Mesendoderm (in vitro differentiated cells): ENCODE measurements around the gene TET2.

ENCODE experiments used
- DNase-seq: peaks from one replicate; pipeline ENCODE4 v3.0.0; 2013
- H2AK5ac ChIP-seq: 2 replicates; pipeline ENCODE4 v1.6.1; 2013; ENCODE audit warnings: low read length, inconsistent platforms
- H2BK120ac ChIP-seq: 2 replicates; pipeline ENCODE4 v1.6.1; 2013; ENCODE audit warnings: low read depth, mild to moderate bottlenecking, low read length, moderate library complexity, mixed read lengths
- H2BK15ac ChIP-seq: replicated peaks from 2 replicates; pipeline ENCODE4 v1.6.1; 2013; ENCODE audit warnings: low read depth, mild to moderate bottlenecking, moderate library complexity
- H2BK5ac ChIP-seq: 2 replicates; pipeline ENCODE4 v1.6.1; 2013; ENCODE audit warnings: low read length, inconsistent platforms
- H3K18ac ChIP-seq: 2 replicates; pipeline ENCODE4 v1.6.1; 2013; ENCODE audit warnings: mild to moderate bottlenecking, low read length, mixed read lengths
- H3K23ac ChIP-seq: one replicate; pipeline ENCODE4 v1.6.1; 2013; ENCODE audit warnings: low read length
- H3K27ac ChIP-seq: 2 replicates; pipeline ENCODE4 v1.5.1; 2013; ENCODE audit warnings: low read depth, mild to moderate bottlenecking, inconsistent platforms, low read length, moderate library complexity
- H3K27me3 ChIP-seq: 2 replicates; pipeline ENCODE4 v1.6.1; 2013; ENCODE audit warnings: low read length, control low read depth, mild to moderate bottlenecking, inconsistent platforms; ENCODE audit not compliant: insufficient read depth, poor library complexity
- H3K36me3 ChIP-seq: 2 replicates; pipeline ENCODE4 v1.6.1; 2013; ENCODE audit warnings: low read length, inconsistent platforms; ENCODE audit not compliant: control insufficient read depth, insufficient read depth
- H3K4ac ChIP-seq: one replicate; pipeline ENCODE4 v1.6.1; 2013; ENCODE audit warnings: low read depth, mild to moderate bottlenecking, low read length, moderate library complexity
- H3K4me1 ChIP-seq: 2 replicates; pipeline ENCODE4 v1.6.1; 2013; ENCODE audit warnings: low read depth, low read length, inconsistent platforms; ENCODE audit not compliant: control insufficient read depth
- H3K4me2 ChIP-seq: 2 replicates; pipeline ENCODE4 v1.6.1; 2013; ENCODE audit warnings: low read length
- H3K4me3 ChIP-seq: 2 replicates; pipeline ENCODE4 v1.5.1; 2013; ENCODE audit warnings: mild to moderate bottlenecking, low read length
- H3K56ac ChIP-seq: one replicate; pipeline ENCODE4 v1.6.1; 2013; ENCODE audit warnings: low read length
- H3K79me1 ChIP-seq: 2 replicates; pipeline ENCODE4 v1.6.1; 2013; ENCODE audit warnings: low read length, inconsistent platforms
- H3K79me2 ChIP-seq: 2 replicates; pipeline ENCODE4 v1.6.1; 2013; ENCODE audit warnings: mild to moderate bottlenecking, low read length; ENCODE audit not compliant: control insufficient read depth, insufficient read depth
- H3K9ac ChIP-seq: 2 replicates; pipeline ENCODE4 v1.6.1; 2013; ENCODE audit warnings: low read length, inconsistent platforms
- H4K5ac ChIP-seq: one replicate; pipeline ENCODE4 v1.6.1; 2013; ENCODE audit warnings: low read length
- H4K8ac ChIP-seq: one replicate; pipeline ENCODE4 v1.6.1; 2013; ENCODE audit warnings: low read depth, mild to moderate bottlenecking, control low read depth, low read length, moderate library complexity
- WGBS: extraction: QIAGEN DNeasy Blood & Tissue Kit; methylation state at CpG from one replicate; pipeline ENCODE4 v1.1.7; 2013; ENCODE audit warnings: low lambda C conversion rate, missing lambda C conversion rate; ENCODE audit not compliant: insufficient coverage; ENCODE audit errors: extremely low coverage; 5-methylcytosine and 5-hydroxymethylcytosine counted together

Gene TET2

DNA sequence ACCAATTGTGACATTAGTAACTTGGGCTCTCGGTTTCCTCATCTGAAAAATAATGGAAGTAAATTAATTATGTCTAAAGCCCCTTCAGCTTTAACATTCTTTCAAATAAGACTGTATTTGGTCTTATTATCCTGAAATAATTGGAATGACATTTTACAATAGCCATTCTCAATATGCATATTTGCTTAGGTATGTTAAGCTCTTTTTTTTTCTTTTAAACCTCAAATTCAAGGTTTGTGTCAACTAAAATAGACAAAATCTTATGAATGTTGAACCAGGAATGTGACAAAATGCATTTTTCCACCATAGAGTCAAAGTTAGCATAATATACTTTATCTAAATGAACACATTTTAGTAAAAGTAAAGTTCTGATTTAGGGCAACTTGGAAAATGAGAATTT lies 34.4 kb upstream of the TET2 start:
- H3K4ac ChIP-seq: no peak overlapping the region
- H3K18ac ChIP-seq: no peak overlapping the region
- H3K4me1 ChIP-seq: no peaks in the 10 kb centered on the region
- no peak overlapping the region for H2AK5ac ChIP-seq
- H3K9ac ChIP-seq: no peak overlapping the region
- H4K5ac ChIP-seq: no peak overlapping the region
- no peak overlapping the region for H2BK15ac ChIP-seq
- no peak overlapping the region for H4K8ac ChIP-seq
- H3K36me3 ChIP-seq: no peaks in the 10 kb centered on the region
- no CpG with 5 or more reads among the region's 1 CpG for WGBS
- no peak overlapping the region for H3K4me2 ChIP-seq
- H3K27ac ChIP-seq: no peak overlapping the region
- no peaks in the 10 kb centered on the region for H3K79me1 ChIP-seq
- no peak overlapping the region for H3K56ac ChIP-seq
- H3K23ac ChIP-seq: no peak overlapping the region
- no peak overlapping the region for H2BK5ac ChIP-seq
- H3K79me2 ChIP-seq: no peaks in the 10 kb centered on the region
- no peak overlapping the region for H3K4me3 ChIP-seq
- no peak overlapping the region for H2BK120ac ChIP-seq
- no peak for DNase-seq
- no peaks in the 10 kb centered on the region for H3K27me3 ChIP-seq

DNA sequence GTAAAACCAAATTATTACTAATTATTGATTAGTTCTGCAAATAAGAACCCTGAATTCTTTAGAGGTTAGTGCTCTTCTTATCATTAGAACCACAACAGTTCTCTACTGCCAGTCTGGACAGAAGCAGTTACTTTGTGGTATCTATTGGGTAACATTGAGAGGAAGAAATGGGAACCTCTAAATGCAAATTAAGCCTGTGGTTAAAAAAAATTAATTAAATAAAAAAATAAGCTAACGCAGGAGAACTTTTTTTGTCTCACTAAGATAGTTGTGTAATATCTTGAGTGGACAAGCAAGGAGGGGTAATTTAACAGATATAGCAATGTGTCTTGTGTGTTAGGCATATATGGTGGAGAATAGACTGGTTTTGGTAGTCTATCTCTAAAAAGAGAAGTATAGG lies 32.9 kb upstream of the TET2 start:
- Histone ChIP-seq H4K8ac (no peak overlapping the region), H2BK5ac (no peak overlapping the region), H2BK15ac (no peak overlapping the region), H2AK5ac (no peak overlapping the region), H3K4me2 (no peak overlapping the region), H3K79me1 (no peaks in the 10 kb centered on the region), H3K23ac (no peak overlapping the region), H3K56ac (no peak overlapping the region), H3K36me3 (no peaks in the 10 kb centered on the region), H3K4me1 (no peaks in the 10 kb centered on the region), H3K27me3 (no peaks in the 10 kb centered on the region), H3K4ac (no peak overlapping the region), H3K79me2 (no peaks in the 10 kb centered on the region), H3K9ac (no peak overlapping the region), H2BK120ac (no peak overlapping the region), H3K27ac (no peak overlapping the region), H4K5ac (no peak overlapping the region), H3K18ac (no peak overlapping the region), H3K4me3 (no peak overlapping the region)
- no CpG with 5 or more reads among the region's 1 CpG for WGBS
- no peak for DNase-seq

DNA sequence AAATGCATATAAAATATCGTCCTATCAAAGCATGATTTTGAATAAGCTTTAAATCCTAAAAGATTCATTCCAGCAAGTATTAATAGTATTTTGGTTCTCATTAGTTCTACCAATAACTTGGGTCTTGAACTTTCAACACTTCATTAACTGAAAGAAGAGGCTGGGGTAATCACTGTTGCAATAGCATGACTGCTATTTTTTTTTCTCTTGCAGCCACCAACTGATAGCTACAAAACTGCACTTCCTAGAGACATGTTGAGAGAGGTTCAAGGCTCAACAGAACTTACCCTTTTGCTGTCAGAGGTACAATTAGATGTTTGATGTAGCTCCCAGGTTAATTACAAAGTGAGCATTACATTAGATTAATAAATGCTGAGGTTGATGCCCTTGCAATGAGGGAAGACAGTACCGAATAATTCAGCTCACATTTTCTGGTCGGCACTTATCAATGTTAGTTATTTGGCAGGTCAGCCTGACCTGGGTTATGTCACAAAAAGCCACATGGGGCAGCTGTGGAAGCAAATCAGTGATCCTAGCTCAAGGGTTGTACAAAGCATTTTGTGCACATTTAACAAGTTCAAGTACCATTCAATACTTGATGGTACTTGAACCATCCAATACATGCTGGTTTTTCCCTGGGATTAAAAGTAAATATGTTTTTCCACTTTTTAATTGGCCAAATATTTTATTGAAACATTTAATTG lies 29.9 kb upstream of the TET2 start:
- WGBS: no CpG with 5 or more reads among the region's 3 CpGs
- no peak overlapping the region for H3K9ac ChIP-seq
- no peak overlapping the region for H4K8ac ChIP-seq
- no peak overlapping the region for H3K56ac ChIP-seq
- H2BK5ac ChIP-seq: no peak overlapping the region
- no peaks in the 10 kb centered on the region for H3K36me3 ChIP-seq
- no peak overlapping the region for H3K23ac ChIP-seq
- H2AK5ac ChIP-seq: no peak overlapping the region
- no peak overlapping the region for H3K27ac ChIP-seq
- H3K4me1 ChIP-seq: no peaks in the 10 kb centered on the region
- no peak overlapping the region for H4K5ac ChIP-seq
- H3K27me3 ChIP-seq: no peaks in the 10 kb centered on the region
- no peak overlapping the region for H3K4me2 ChIP-seq
- H2BK120ac ChIP-seq: no peak overlapping the region
- no peak overlapping the region for H3K18ac ChIP-seq
- DNase-seq: no peak
- H3K4me3 ChIP-seq: no peak overlapping the region
- H2BK15ac ChIP-seq: no peak overlapping the region
- H3K4ac ChIP-seq: no peak overlapping the region
- H3K79me2 ChIP-seq: no peaks in the 10 kb centered on the region
- no peaks in the 10 kb centered on the region for H3K79me1 ChIP-seq

DNA sequence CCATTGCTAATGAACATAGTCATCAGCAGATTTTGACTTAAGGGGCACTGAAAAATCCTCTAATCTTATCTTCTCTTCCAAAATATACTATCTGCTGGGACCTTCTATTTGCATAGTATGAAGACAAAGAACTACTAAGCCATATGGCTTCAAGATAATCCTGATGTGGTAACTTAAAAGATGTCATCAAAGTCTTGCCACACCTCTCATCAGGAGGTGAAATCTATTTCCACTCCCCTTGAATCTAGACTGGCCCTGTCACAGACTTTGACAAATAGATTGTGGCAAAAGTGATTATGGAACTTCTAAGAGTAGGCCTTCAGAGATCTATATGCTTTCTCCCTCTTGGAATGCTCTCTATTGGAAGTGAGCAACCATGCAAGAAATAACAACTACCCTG lies 27.3 kb upstream of the TET2 start:
- H4K5ac ChIP-seq: no peak overlapping the region
- no peak overlapping the region for H3K18ac ChIP-seq
- no peak overlapping the region for H3K4me2 ChIP-seq
- H3K36me3 ChIP-seq: no peaks in the 10 kb centered on the region
- peak; percentile 45 for DNase-seq
- H2BK5ac ChIP-seq: no peak overlapping the region
- H3K56ac ChIP-seq: no peak overlapping the region
- H3K79me1 ChIP-seq: no peaks in the 10 kb centered on the region
- no peaks in the 10 kb centered on the region for H3K27me3 ChIP-seq
- H3K4me1 ChIP-seq: no peaks in the 10 kb centered on the region
- H3K23ac ChIP-seq: no peak overlapping the region
- H3K4me3 ChIP-seq: no peak overlapping the region
- no peak overlapping the region for H3K27ac ChIP-seq
- no peak overlapping the region for H2BK120ac ChIP-seq
- no peak overlapping the region for H4K8ac ChIP-seq
- no peak overlapping the region for H2AK5ac ChIP-seq
- no peak overlapping the region for H3K9ac ChIP-seq
- no peak overlapping the region for H2BK15ac ChIP-seq
- H3K4ac ChIP-seq: no peak overlapping the region
- H3K79me2 ChIP-seq: no peaks in the 10 kb centered on the region

DNA sequence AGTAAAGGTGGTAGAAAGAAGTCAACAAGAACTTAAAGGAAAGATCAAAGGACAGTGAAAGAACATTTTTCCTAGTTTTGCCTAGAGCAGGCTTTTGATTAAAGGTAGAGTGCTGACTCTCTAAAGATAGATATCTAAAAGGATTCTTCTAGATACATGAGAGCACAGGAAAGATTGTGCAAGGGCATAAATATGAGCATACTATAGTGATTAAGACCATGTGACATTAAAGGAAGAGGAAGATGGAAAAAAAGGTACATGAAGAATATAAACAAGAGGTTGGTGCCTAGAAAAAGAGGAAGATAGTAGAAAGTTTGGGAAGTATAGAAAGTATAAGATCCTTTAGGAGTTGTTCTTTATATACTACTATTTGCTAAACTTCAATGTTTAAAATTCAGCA lies 26.1 kb upstream of the TET2 start:
- Histone ChIP-seq H3K4me1 (no peaks in the 10 kb centered on the region), H3K36me3 (no peaks in the 10 kb centered on the region), H3K23ac (no peak overlapping the region), H3K9ac (no peak overlapping the region), H2BK120ac (no peak overlapping the region), H2BK15ac (no peak overlapping the region), H3K27me3 (no peaks in the 10 kb centered on the region), H4K8ac (no peak overlapping the region), H3K27ac (no peak overlapping the region), H2BK5ac (no peak overlapping the region), H3K4me2 (no peak overlapping the region), H3K4me3 (no peak overlapping the region), H2AK5ac (no peak overlapping the region), H3K79me2 (no peaks in the 10 kb centered on the region), H4K5ac (no peak overlapping the region), H3K79me1 (no peaks in the 10 kb centered on the region), H3K56ac (no peak overlapping the region), H3K4ac (no peak overlapping the region), H3K18ac (no peak overlapping the region)
- DNase-seq: no peak

DNA sequence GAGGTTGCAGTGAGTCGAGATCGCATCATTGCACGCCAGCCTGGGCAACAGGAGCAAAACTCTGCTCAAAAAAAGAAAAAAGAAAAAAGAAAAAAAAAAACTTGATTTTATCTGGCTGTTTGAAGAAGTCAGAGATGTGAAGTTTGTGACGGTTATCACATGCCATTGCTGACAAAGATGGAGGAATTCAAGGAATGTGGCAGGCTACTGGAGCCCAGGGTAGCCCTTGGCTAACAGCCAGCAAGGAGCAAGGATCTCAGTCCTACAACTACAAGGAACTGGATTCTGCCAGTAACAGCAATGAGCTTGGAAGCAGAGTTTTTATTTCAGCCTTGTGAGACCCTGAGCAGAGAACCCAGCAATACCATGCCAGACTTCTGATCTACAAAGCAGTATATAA lies 24.3 kb upstream of the TET2 start:
- no peak overlapping the region for H4K8ac ChIP-seq

More for the DNA sequence above, 24.3 kb upstream of the TET2 start:
- H3K79me2 ChIP-seq: no peaks in the 10 kb centered on the region
- H3K36me3 ChIP-seq: no peaks in the 10 kb centered on the region
- H4K5ac ChIP-seq: no peak overlapping the region
- no peak overlapping the region for H2BK120ac ChIP-seq
- no peak overlapping the region for H3K4me2 ChIP-seq
- H3K4me1 ChIP-seq: no peaks in the 10 kb centered on the region
- H3K23ac ChIP-seq: no peak overlapping the region
- H2AK5ac ChIP-seq: no peak overlapping the region
- no peak overlapping the region for H3K9ac ChIP-seq
- H3K4me3 ChIP-seq: no peak overlapping the region
- H3K27me3 ChIP-seq: no peaks in the 10 kb centered on the region
- DNase-seq: peak; percentile 96
- no peak overlapping the region for H3K4ac ChIP-seq
- no CpG with 5 or more reads among the region's 4 CpGs for WGBS
- H2BK5ac ChIP-seq: no peak overlapping the region
- H3K79me1 ChIP-seq: no peaks in the 10 kb centered on the region
- H3K27ac ChIP-seq: no peak overlapping the region
- H2BK15ac ChIP-seq: no peak overlapping the region
- no peak overlapping the region for H3K56ac ChIP-seq
- H3K18ac ChIP-seq: no peak overlapping the region
